Mesothelial cell of epicardium (in vitro differentiated cells): Measurements from ENCODE around the gene FRMD4A. TPM values are rescaled to one million over a fixed set of nuclear protein-coding genes. Genes with fewer than 3 reads are reported as not detected.

ENCODE experiments used
- DNase-seq, 2 experiments: peaks; one replicate each; pipeline ENCODE4 v3.0.0; 2021; ENCODE audit warnings: low spot score in 2 of 2; ENCODE audit not compliant: unreplicated experiment in 2 of 2
- H3K27ac Mint-ChIP-seq: 2 replicates; pipeline ENCODE4 v1.8.0; 2021; ENCODE audit warnings: mixed read lengths
- H3K27me3 Mint-ChIP-seq: 2 replicates; pipeline ENCODE4 v1.8.0; 2021; ENCODE audit warnings: low read depth, mixed read lengths
- H3K36me3 Mint-ChIP-seq: 2 replicates; pipeline ENCODE4 v1.8.0; 2021; ENCODE audit warnings: mixed read lengths
- H3K4me1 Mint-ChIP-seq: 2 replicates; pipeline ENCODE4 v1.8.0; 2021; ENCODE audit warnings: mixed read lengths
- H3K4me3 Mint-ChIP-seq: 2 replicates; pipeline ENCODE4 v1.8.0; 2021; ENCODE audit warnings: mild to moderate bottlenecking, moderate library complexity, mixed read lengths
- H3K9me3 Mint-ChIP-seq: 2 replicates; pipeline ENCODE4 v1.8.0; 2021; ENCODE audit warnings: mixed read lengths
- total RNA-seq: library from RNA; stranded (reverse); gene quantifications from 3 replicates; pipeline ENCODE4 v1.2.1, GENCODE V29; 2021
- TF ChIP-seq, protein P1 (sequence below): fragments of 200-600 bp; sonication (generic); IDR thresholded peaks from one replicate; pipeline ENCODE4 v1.5.0; 2021; ENCODE audit warnings: antibody characterized with exemption; ENCODE audit not compliant: unreplicated experiment

The FRMD4A gene
- total RNA-seq, 1 donor from 2014 or later: 45.0 TPM

DNA sequence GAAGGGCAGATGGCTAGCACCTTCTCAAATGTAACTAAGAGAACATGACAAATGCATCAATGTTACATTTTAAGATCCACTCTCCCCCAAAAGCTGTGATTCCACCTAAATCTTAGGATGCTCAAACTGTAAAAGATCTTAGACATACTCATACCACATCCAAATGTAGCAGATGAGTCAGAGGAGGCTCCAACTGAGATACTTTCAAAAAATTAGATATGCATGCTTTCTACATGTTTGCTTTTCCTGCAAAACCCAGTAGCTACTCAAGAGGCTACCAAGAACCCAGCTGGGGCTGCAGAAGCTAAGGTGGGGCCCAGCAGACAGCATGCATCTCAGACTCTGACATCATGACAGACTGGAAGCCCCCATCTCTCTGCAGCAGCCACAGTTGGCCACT, 31.4 kb upstream of the FRMD4A start:
- H3K4me1 Mint-ChIP-seq: peaks cover 6% of the 10 kb centered on the region
- H3K36me3 Mint-ChIP-seq: no peaks in the 10 kb centered on the region
- H3K4me3 Mint-ChIP-seq: no peak overlapping the region
- H3K27me3 Mint-ChIP-seq: peaks cover 23% of the 10 kb centered on the region
- H3K9me3 Mint-ChIP-seq: no peaks in the 10 kb centered on the region
- DNase-seq: no peak
- no peak overlapping the region for H3K27ac Mint-ChIP-seq
- TF ChIP-seq, protein P1, sequence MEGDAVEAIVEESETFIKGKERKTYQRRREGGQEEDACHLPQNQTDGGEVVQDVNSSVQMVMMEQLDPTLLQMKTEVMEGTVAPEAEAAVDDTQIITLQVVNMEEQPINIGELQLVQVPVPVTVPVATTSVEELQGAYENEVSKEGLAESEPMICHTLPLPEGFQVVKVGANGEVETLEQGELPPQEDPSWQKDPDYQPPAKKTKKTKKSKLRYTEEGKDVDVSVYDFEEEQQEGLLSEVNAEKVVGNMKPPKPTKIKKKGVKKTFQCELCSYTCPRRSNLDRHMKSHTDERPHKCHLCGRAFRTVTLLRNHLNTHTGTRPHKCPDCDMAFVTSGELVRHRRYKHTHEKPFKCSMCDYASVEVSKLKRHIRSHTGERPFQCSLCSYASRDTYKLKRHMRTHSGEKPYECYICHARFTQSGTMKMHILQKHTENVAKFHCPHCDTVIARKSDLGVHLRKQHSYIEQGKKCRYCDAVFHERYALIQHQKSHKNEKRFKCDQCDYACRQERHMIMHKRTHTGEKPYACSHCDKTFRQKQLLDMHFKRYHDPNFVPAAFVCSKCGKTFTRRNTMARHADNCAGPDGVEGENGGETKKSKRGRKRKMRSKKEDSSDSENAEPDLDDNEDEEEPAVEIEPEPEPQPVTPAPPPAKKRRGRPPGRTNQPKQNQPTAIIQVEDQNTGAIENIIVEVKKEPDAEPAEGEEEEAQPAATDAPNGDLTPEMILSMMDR: no peak

DNA sequence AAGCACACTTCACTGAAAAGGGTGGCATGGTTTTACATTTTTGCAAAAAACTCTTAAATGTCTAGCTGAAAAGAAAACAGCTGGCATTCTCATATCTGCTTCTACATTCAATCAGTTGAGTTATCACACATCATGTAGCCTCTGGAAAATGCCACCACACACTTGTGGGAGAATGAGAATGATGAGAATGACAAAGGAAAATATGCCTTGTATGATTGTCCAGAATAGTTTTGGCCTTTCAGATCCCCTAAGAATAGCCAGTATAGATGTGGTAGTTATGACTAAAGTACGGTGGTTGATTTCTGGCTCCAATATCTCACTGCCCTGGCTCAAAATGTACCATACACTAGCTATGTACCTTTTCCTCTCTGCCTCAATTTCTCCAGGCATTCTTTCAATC, 30.2 kb upstream of the FRMD4A start:
- peaks cover 6% of the 10 kb centered on the region for H3K4me1 Mint-ChIP-seq
- H3K9me3 Mint-ChIP-seq: no peaks in the 10 kb centered on the region
- H3K4me3 Mint-ChIP-seq: no peak overlapping the region
- no peak overlapping the region for H3K27ac Mint-ChIP-seq
- peaks cover 23% of the 10 kb centered on the region for H3K27me3 Mint-ChIP-seq
- no peak for DNase-seq
- H3K36me3 Mint-ChIP-seq: no peaks in the 10 kb centered on the region
- TF ChIP-seq, protein P1: no peak

DNA sequence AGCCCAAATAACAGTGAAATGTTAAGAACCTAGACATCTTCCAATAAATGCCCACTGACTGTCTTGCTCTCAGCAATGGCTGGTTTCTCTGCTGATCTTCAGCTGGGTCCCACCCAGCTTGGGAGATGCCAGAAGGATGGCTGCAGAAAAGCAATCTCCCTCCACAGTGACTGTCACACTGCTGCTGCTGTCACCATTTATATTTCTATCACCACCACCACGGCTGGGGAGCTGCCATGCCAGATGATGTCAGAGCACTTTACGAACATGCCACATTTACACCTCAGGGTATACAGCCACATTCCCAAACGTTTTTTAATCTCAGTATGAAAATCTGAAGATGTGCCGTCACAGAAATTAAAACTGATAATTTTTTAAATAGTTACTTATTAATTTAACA, 29.8 kb upstream of the FRMD4A start:
- no peaks in the 10 kb centered on the region for H3K9me3 Mint-ChIP-seq
- H3K4me3 Mint-ChIP-seq: no peak overlapping the region
- no peaks in the 10 kb centered on the region for H3K36me3 Mint-ChIP-seq
- H3K27me3 Mint-ChIP-seq: peaks cover 23% of the 10 kb centered on the region
- H3K4me1 Mint-ChIP-seq: peaks cover 6% of the 10 kb centered on the region
- peak in 1 of 2 experiments; percentile 9 for DNase-seq
- TF ChIP-seq, protein P1: no peak
- no peak overlapping the region for H3K27ac Mint-ChIP-seq

DNA sequence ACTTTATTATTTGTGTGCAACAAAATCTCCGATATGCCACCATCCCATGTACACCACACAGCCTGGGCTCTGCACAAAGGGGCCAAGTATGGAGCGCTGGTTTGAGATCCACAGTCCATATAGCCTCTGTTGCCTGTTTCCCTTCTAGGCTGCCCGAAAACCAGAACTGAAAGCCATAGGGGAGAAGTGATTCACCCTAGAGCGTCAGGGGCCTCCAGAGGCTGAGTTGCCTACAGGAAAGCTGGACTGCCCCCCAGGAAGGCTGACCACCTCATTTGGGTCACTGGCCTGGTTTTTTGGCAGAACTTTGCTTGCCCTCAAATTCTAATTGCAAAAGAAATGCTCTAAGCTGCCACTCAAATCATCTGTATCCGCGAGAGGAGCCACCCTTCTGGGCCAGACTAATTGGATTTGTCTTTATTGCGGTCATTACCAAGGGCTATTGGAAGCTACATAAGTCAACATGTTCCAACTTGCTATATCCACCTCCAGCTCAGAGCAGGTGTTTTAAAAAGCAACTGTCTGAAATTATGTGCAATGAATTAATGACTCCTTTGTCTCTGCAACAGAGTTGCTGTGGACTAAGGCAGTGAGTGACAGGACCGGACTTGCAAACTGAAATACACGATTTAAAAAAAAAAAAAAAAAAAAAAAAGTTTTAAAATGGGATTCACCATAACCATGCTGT, 28.3 kb upstream of the FRMD4A start:
- Mint-ChIP-seq H3K36me3 (no peaks in the 10 kb centered on the region), H3K27ac (no peak overlapping the region), H3K9me3 (no peaks in the 10 kb centered on the region), H3K4me3 (no peak overlapping the region), H3K27me3 (peaks cover 23% of the 10 kb centered on the region), H3K4me1 (peaks cover 6% of the 10 kb centered on the region)
- TF ChIP-seq, protein P1: no peak
- peak in 1 of 2 experiments; percentile 13 for DNase-seq

DNA sequence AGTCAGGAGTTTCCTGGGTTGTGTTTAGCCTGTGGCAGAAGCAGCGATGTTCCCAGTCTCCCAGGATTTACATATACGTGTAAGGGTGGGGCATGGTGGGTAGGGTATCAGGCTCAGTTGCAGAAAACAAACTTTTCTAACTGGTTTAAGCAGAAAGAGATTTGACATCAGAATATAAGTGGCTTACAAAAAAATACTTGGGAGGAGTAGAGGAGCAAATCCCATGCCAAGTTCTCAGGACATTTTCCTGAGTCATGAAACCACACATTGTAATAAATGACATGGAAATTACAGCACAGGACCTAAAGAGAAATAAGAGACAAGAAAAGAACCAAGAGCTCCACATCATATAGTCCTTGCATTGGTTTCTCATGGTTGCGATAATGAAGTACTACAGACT, 26.2 kb upstream of the FRMD4A start:
- no peak overlapping the region for H3K4me3 Mint-ChIP-seq
- DNase-seq: no peak
- no peaks in the 10 kb centered on the region for H3K9me3 Mint-ChIP-seq
- peaks cover 9% of the 10 kb centered on the region for H3K27me3 Mint-ChIP-seq
- no peaks in the 10 kb centered on the region for H3K36me3 Mint-ChIP-seq
- TF ChIP-seq, protein P1: no peak
- no peak overlapping the region for H3K27ac Mint-ChIP-seq
- H3K4me1 Mint-ChIP-seq: peaks cover 6% of the 10 kb centered on the region
